DOHH2 (cell line): ENCODE results near the gene ATG10.

ENCODE experiments used
- EZH2phosphoT487 ChIP-seq: fragments of 200-600 bp; sonication (generic); IDR thresholded peaks from 2 replicates; pipeline ENCODE4 v1.6.1; 2017; ENCODE audit warnings: borderline replicate concordance, mild to moderate bottlenecking, antibody characterized with exemption, low read length, moderate library complexity, mixed read lengths
- TF ChIP-seq, protein P1 (sequence below): fragments of 200-600 bp; sonication (generic); IDR thresholded peaks from one replicate; pipeline ENCODE4 v1.5.1; 2014; ENCODE audit warnings: antibody characterized with exemption, mild to moderate bottlenecking, low read depth, low read length; ENCODE audit not compliant: poor library complexity, severe bottlenecking

DNA sequence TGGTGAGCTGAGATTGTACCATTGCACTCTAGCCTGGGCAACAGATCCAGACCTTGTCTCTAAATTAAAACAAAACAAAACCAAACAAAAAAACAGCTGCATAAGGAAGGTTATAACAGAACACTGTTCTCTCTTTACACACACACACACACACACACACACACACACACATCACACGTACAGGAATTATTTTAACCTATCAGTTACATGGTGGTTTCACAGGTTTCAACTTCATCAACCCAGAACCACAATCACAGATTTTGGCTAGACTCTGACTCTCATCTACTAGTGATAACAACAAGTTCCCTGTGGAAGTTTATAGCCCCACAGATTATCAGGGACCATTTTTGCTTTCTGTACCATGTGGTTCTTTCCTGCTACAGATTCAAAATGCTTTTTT is 246.1 kb downstream of the ATG10 start:
- TF ChIP-seq, protein P1, sequence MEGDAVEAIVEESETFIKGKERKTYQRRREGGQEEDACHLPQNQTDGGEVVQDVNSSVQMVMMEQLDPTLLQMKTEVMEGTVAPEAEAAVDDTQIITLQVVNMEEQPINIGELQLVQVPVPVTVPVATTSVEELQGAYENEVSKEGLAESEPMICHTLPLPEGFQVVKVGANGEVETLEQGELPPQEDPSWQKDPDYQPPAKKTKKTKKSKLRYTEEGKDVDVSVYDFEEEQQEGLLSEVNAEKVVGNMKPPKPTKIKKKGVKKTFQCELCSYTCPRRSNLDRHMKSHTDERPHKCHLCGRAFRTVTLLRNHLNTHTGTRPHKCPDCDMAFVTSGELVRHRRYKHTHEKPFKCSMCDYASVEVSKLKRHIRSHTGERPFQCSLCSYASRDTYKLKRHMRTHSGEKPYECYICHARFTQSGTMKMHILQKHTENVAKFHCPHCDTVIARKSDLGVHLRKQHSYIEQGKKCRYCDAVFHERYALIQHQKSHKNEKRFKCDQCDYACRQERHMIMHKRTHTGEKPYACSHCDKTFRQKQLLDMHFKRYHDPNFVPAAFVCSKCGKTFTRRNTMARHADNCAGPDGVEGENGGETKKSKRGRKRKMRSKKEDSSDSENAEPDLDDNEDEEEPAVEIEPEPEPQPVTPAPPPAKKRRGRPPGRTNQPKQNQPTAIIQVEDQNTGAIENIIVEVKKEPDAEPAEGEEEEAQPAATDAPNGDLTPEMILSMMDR: no peak
- TF ChIP-seq EZH2phosphoT487: no peak
